Measurements from ENCODE around the gene ACOXL.

Gene ACOXL

DNA sequence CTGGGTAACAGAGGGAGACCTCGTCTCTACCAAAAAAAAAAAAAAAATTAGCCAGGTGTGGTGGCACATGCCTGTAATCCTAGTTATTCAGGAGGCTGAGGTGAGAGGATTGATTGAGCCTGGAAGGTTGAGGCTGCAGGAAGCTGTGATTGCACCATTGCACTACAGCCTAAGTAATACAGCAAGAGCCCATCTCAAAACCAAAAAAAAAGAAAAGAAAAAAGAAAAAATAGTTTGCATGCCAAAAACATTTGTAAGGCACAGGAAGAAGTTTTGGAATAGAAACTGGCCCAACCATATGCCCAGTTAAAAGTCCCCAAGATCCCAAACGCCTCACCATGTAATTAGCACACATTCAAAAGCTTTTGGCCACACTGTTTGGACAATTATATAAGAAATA is 13.4 kb upstream of the ACOXL start:
- no peak for DNase-seq

GRCh38 chr2:110720547-110720946 is 11.8 kb upstream of the ACOXL start:
- no peak for DNase-seq

DNA sequence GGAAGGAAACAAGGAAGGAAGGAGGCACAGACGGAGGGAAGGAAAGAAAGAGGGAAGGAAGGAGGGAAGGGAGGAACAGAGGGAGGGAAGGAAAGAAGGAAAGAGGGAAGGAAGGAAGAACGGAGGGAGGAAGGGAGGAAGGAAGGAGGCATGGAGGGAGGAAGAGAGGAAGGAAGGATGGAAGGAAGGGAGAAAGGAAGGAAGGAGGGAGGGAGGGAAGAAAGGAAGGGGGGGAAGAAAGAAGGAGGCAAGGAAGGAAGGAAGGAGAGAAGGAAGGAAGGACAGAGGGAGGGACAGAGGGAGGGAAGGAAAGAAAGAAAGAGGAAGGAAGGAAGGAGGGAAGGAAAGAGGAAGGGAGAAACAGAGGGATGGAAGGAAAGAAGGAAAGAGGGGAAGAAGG is 7.6 kb upstream of the ACOXL start:
- no peak for DNase-seq

GRCh38 chr2:110725370-110725769 is 7.0 kb upstream of the ACOXL start:
- no peak for DNase-seq

DNA sequence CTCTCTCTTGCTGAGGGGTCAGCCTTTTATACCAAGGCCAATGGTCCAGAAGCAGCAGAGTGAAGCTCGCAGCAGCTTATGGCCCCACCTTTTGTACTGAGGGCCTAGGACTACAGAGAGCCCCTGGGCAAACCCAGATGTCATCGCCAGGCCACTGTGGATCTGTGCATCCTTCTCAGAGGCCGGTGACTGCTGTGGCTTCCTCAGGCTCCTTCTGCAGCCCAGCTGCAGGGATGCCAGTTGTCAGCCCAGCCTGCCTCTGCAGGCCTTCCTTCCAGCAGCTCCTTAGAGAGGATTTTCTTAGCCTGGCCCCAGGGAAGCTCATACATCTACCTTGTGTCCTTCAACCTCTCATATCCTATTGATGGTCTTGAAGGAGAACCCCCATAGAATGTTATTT is 6.5 kb upstream of the ACOXL start:
- DNase-seq = no peak

GRCh38 chr2:110726285-110726684 is 6.1 kb upstream of the ACOXL start:
- DNase-seq = no peak

- no peak for DNase-seq
Observed at GRCh38 chr2:110727923-110728322, 4.5 kb upstream of the ACOXL start.

- no peak for DNase-seq
Observed at GRCh38 chr2:110729106-110729505, 3.3 kb upstream of the ACOXL start.

- no peak for DNase-seq
Observed at GRCh38 chr2:110731064-110731463, 1.3 kb upstream of the ACOXL start.

GRCh38 chr2:110735366-110735765 is 3.0 kb downstream of the ACOXL start:
- no peak for DNase-seq

DNA sequence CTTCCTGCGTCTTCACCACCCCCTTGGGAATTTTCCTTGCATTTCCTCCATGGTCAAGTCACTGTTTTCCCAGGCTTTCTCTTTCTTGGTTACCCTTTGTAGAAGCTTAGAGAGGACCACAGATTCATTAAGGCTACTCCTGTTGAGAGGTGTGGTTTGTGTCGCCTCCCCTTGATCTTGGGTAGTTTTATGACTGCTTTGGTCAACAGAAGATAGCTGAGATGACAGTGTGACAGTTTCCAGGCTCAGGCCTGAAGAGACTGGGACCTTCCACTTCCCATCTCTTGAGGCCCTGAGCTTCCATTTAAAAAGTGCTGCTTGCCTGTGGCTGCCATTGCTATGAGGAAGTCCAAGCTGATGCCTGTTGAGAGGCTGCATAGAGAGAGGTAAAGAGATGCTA is 5.4 kb downstream of the ACOXL start:
- no peak for DNase-seq

DNA sequence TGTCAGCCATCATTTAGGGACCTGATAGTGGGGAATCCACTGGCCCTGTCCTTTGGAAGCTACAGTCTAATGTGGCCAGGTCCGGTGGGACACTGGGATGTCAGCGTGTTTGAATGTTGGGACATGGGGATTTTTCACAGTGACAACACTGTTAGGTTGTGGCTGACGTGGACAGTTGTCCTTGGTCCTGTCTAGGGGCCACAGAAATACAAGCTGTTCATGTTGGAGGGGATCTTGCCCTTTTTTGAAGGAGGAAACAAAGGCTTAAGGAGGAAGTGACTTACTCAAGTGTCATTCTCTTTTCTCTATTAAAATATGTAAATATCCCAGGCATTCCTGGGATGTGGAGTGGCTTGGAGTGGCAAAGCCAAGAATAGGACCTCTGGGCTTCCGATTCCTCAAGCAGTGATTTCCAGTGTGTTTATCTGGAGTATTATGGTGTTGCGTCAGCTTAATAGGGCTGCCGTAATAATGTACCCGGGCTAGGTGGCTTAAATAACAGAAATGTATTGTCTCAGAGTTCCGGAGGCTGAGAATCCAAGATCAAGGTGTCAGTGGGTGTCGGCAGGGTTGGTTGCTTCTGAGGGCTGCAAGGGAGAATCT is 8.5 kb downstream of the ACOXL start:
- DNase-seq = no peak

DNA sequence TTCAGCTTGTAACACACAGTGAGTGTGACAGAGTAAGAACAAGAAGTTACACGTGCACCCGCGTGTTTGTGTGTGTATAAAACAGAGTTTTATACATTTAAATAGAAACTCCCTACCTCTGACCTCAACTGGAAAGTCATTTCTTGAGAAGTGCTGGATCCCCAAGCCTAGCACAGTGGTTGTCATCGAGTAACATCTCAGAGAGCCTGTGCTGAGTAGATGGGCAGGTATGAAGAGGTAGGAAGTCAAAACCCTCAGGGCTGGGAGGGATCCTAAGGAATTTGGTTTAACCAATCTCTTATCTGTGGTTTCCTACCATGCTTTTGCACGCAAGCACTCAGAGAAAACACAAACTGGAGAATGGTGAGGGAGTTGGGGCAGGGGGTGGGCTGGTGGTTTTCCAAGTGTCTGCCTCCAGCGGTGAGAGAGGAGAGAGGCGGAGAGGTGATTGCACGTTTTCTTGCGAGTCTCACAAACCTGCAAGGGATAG is 9.2 kb downstream of the ACOXL start:
- DNase-seq = no peak

DNA sequence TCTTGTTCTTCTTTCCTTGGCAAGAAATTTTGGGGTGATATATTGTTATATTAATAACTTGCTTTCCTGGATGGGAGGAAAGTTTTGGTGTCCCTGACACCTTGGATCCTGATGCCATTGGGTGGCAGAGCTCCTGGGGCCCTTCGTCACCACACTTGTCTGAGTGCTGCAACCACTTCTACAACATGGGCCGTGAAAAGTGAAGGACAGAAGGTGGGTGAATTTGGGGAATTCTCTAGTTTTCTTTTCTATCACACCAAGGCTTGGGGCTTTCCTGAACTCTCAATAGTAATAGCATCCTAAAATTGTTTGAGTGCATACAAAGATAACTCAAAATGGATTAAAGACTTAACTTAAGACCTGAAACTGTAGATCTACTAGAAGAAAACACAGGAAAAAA is 10.0 kb downstream of the ACOXL start:
- no peak for DNase-seq

DNA sequence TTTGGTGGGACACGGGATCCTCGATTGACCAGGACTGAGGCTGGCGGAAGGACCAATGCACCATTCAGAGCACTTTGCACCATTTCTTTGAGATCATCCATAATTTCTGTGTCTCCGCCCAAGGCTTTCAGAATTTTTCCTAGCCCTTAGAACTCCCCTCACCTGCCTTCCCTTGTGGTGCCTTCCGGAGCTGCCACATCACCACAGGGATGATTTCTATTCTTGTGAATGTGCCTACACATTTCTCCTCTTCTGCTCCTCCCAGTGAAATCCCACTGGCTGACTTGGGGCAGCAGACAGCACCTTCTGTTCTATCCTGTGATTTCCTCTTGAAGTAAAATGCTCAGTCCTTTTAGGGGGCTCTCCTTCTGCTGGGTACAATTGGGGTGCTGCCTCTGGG is 11.2 kb downstream of the ACOXL start:
- DNase-seq = no peak

DNA sequence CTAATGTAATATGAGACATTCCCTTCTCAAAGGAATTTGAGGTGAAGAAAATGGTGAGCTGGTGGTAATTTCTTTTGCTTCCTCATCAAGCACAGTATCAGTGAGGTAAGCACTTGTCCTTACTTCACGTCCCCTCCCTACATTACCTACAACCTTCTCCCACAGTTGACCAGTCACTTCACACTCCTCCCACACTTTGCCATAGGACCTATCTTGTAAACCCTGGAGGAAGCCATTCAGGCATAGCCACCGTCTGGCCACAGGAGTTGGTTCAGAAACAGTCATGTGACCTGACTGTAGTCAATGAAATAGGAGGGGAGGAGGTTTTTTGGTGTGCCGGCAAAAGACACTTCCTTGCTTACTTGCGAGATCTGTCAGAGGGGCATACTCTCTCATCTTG is 12.1 kb downstream of the ACOXL start:
- DNase-seq = no peak

DNA sequence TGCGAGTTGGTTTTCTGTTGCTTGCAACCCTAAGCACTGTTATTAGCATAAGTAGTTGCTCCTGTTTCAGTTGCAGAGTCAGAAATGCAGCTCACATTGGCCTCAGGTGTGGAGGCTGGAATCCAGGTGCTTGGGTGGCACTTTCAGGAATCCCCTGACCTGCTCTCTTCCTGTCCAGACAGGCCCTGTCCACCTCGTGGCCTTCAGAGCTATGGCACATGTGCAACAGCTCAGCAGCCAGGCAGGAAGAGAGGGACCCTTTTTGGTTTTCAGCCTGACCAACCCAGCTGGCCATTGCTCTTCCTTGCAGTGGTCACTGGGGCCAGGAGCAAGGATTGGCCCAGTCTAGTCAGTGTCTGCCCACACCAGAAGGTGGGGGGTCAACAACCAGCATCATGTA is 12.7 kb downstream of the ACOXL start:
- DNase-seq = no peak

DNA sequence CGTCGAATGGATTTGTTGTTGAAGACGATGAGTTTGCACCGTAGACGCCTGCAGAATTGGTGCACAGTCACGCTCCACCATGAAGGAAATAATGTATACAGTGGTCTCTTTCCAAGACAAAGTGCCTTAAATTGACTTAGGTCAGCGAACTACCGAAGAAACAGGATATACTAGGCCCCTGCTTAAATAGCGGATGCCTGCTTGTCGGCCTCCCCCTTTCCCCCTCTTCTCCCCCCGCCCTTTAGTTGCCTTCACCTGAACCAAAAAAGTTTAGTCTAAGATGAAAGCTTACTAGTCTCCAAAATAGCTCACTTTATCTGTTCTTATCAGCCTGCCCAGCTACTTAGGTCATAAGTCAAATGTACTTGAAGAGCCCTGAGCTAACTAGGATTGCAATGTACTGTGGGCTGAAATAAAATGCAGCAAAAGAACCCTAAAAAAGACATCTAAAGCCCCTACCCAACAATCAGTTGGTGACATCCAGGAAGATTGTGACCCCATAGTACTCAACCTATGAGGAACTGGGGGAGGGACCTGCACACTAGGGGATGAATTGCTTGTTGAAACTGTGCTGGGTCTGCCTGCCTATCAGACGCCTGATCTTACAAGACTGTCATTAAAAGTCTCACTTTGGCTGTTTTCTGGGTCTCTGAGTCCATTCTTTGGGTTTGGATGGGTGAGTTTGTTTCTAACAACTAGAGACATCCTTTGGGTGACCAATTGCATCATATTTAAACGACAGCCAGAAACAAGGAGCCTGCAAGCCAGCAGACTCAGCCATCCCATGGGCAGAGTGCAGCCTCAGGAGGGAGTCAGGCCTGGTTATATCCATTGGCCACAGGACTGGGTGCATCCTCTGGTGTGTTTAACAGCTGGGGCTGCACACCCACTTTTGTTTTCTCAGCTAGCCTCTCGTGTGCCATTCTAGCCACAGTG is 14.5 kb downstream of the ACOXL start:
- DNase-seq = no peak

- DNase-seq = no peak
Observed at GRCh38 chr2:110747522-110748488, 15.4 kb downstream of the ACOXL start.

DNA sequence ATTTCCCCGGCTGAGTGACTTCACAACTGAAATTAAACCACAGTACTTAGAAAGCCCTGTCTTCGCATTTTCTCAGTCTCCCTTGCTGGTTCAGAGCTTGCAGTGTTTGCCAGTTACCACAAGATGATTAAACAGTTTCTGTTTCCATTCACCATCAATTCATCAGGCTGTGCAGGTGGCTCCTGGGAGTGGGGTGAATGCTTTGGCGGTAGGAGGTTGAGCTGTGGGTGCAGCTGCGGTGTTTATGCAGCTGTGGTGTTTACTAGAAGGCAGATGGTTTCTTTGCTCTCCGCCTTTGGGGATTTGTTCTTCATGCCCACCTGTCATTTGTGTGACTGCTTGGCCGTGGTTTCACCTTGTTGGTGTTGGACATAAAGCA is 16.1 kb downstream of the ACOXL start:
- DNase-seq = no peak

GRCh38 chr2:110751642-110752041 is 19.3 kb downstream of the ACOXL start:
- no peak for DNase-seq

DNA sequence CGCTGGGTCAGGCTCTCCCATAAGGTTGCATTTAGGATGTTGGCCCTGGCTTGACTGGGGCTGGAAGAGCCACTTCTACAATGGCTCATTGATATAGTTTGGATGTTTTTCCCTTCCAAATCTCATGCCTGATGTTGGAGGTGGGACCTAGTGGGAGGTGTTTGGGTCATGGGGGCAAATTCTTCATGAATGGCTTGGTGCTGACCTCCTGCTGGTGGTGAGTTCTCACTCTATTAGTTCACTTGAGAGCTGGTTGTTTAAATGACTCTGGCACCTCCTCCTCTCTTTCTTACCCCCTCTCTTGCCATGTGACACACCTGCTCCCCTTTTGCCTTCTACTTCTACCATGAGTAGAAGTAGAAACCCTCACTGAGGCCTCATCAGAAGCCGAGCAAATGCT is 20.5 kb downstream of the ACOXL start:
- no peak for DNase-seq

GRCh38 chr2:110755491-110756078 is 23.2 kb downstream of the ACOXL start:
- DNase-seq = no peak
